HepG2 (cell line): ENCODE data around the gene A2ML1. TPM values are rescaled to one million over a fixed set of nuclear protein-coding genes. Genes with fewer than 3 reads are reported as not detected.

Experiments used
- ATAC-seq: fragments of 200-7000 bp; cut with Tn5 transposase; 3 replicates; pipeline ENCODE4 v1.9.1; 2020; ENCODE audit warnings: mild to moderate bottlenecking, moderate library complexity
- BruUV-seq: library from RNA; stranded (reverse); fragments of 400-500 nt; replicated peaks from 2 replicates; lab custom pipeline; 2021; lab: Mats Ljungman, UMichigan
- CTCF ChIA-PET: fragments of 300-600 bp; formaldehyde crosslinking; extraction: SDS; loops from one replicate; lab custom pipeline; 2021; ENCODE audit warnings: low total read pairs, inconsistent platforms, low intra/inter-chr PET ratio; lab: Yijun Ruan, JAX
- POLR2A ChIA-PET: fragments of 350-600 bp; sonication (Branson Sonifier 250); formaldehyde crosslinking; loops from one replicate; lab custom pipeline; 2020; ENCODE audit warnings: antibody characterized with exemption, inconsistent platforms; lab: Yijun Ruan, JAX
- DNase-seq: peaks from one replicate; pipeline ENCODE4 v3.0.0-alpha.2; 2015; ENCODE audit warnings: low spot score
- FAIRE-seq: peaks from 3 replicates; lab custom pipeline; 2011; peaks lifted over from hg19 to GRCh38; lab: Jason Lieb, UNC
- H2AFZ ChIP-seq: one replicate; pipeline ENCODE4 v1.6.1; 2011; ENCODE audit warnings: low read length, inconsistent platforms
- H3K27ac ChIP-seq: fragments of 300-600 bp; 3 replicates; pipeline ENCODE4 v1.8.0; 2011; ENCODE audit warnings: mixed run types, mild to moderate bottlenecking, mixed read lengths, low read length, inconsistent platforms; ENCODE audit not compliant: insufficient read depth; ENCODE audit errors: extremely low read length
- H3K27me3 ChIP-seq, 2 experiments: fragments of 200-600 bp in 1 of 2; 2 replicates in 1 of 2; 3 replicates in 1 of 2; pipeline versions ENCODE4 v1.6.0 to v1.8.0; 2011; ENCODE audit warnings: low read length in 2 of 2, mild to moderate bottlenecking in 2 of 2, moderate library complexity in 2 of 2, inconsistent platforms in 1 of 2; ENCODE audit not compliant: insufficient read depth in 2 of 2, control insufficient read depth in 1 of 2
- H3K36me3 ChIP-seq, 2 experiments: fragments of 200-600 bp in 1 of 2; replicated peaks in 1 of 2; 2 replicates in 1 of 2; 3 replicates in 1 of 2; pipeline versions ENCODE4 v1.5.1 to v1.8.0; 2011; ENCODE audit warnings: low read length in 2 of 2, inconsistent platforms in 1 of 2; ENCODE audit not compliant: insufficient read depth in 2 of 2, control insufficient read depth in 1 of 2
- H3K4me1 ChIP-seq: 2 replicates; pipeline ENCODE4 v1.5.1; 2012; ENCODE audit warnings: low read length, inconsistent platforms; ENCODE audit not compliant: insufficient read depth
- H3K4me2 ChIP-seq: 2 replicates; pipeline ENCODE4 v1.6.0; 2011; ENCODE audit warnings: low read depth, low read length, inconsistent platforms
- H3K4me3 ChIP-seq, 3 experiments: fragments of 200-600 bp in 1 of 3; sonication (generic), shearing (Covaris generic) in 1 of 3; replicated peaks in 1 of 3; 2 replicates each; pipeline ENCODE4 v1.5.1; 2011 to 2016; ENCODE audit warnings: low read length in 3 of 3, inconsistent platforms in 2 of 3, low read depth in 2 of 3, mild to moderate bottlenecking in 2 of 3, control low read depth in 1 of 3, mixed read lengths in 1 of 3; ENCODE audit not compliant: insufficient read depth in 1 of 3
- H3K79me2 ChIP-seq: one replicate; pipeline ENCODE4 v1.6.1; 2011; ENCODE audit warnings: low read length, inconsistent platforms; ENCODE audit not compliant: insufficient read depth
- H3K9ac ChIP-seq: 2 replicates; pipeline ENCODE4 v1.6.0; 2011; ENCODE audit warnings: mild to moderate bottlenecking, low read depth, low read length, inconsistent platforms; ENCODE audit not compliant: insufficient read depth
- H3K9me3 ChIP-seq: 2 replicates; pipeline ENCODE4 v1.5.1; 2012; ENCODE audit warnings: mild to moderate bottlenecking, low read length
- H4K20me1 ChIP-seq: 2 replicates; pipeline ENCODE4 v1.6.0; 2011; ENCODE audit warnings: inconsistent platforms, mild to moderate bottlenecking, low read length, moderate library complexity; ENCODE audit not compliant: insufficient read depth
- ATAD3A ChIP-seq: sonication (generic); formaldehyde crosslinking; IDR thresholded peaks from 2 replicates; pipeline ENCODE4 v1.4.0; 2020; ENCODE audit warnings: missing genetic modification reagents
- GATA4 ChIP-seq: sonication (generic); IDR thresholded peaks from 2 replicates; pipeline ENCODE4 v1.6.1; 2016; ENCODE audit warnings: antibody characterized with exemption, low read depth, borderline replicate concordance
- KLF11 ChIP-seq: IDR thresholded peaks from 2 replicates; pipeline ENCODE4 v1.6.1; 2016; ENCODE audit warnings: missing compliant biosample characterization
- PPARG ChIP-seq: conservative IDR thresholded peaks from 2 replicates; pipeline ENCODE4 v1.6.1; 2016; ENCODE audit warnings: missing biosample characterization, missing genetic modification reagents
- TCF7L2 ChIP-seq: IDR thresholded peaks from 2 replicates; pipeline ENCODE4 v1.6.1; 2011; ENCODE audit warnings: mild to moderate bottlenecking, low read depth, low read length, moderate library complexity
- ZNF138 ChIP-seq: sonication (generic); formaldehyde crosslinking; IDR thresholded peaks from 2 replicates; pipeline ENCODE4 v1.5.0; 2020; ENCODE audit warnings: mild to moderate bottlenecking, low read depth, missing genetic modification reagents
- ZNF263 ChIP-seq: sonication (generic); formaldehyde crosslinking; IDR thresholded peaks from 2 replicates; pipeline ENCODE4 v1.4.0; 2020; ENCODE audit warnings: missing genetic modification reagents
- ZNF296 ChIP-seq: sonication (generic); formaldehyde crosslinking; conservative IDR thresholded peaks from 2 replicates; pipeline ENCODE4 v1.5.0; 2020; ENCODE audit warnings: mild to moderate bottlenecking, missing genetic modification reagents
- ZNF333 ChIP-seq: sonication (generic); formaldehyde crosslinking; IDR thresholded peaks from 2 replicates; pipeline ENCODE4 v1.4.0; 2020; ENCODE audit warnings: mild to moderate bottlenecking, missing genetic modification reagents, borderline replicate concordance
- ZNF557 ChIP-seq: sonication (generic); formaldehyde crosslinking; IDR thresholded peaks from 2 replicates; pipeline ENCODE4 v1.4.0; 2020; ENCODE audit warnings: missing genetic modification reagents
- ZNF768 ChIP-seq: sonication (generic); formaldehyde crosslinking; IDR thresholded peaks from 2 replicates; pipeline ENCODE4 v1.4.0; 2020; ENCODE audit warnings: missing genetic modification reagents
- ZNF816 ChIP-seq: sonication (generic); formaldehyde crosslinking; IDR thresholded peaks from 2 replicates; pipeline ENCODE4 v1.8.0; 2022; ENCODE audit warnings: missing genetic modification reagents, mild to moderate bottlenecking, borderline replicate concordance
- in situ Hi-C: cut with HindIII; loops from 2 replicates; pipeline ENCODE4 v1.10.0; 2017; ENCODE audit warnings: low pct_unique_long_range_greater_than_20kb; ENCODE audit not compliant: extremely low pct_ligation_motif_present
- intact Hi-C: fragments of 100-400 bp; cut with micrococcal nuclease; formaldehyde crosslinking; loops from one replicate; pipeline ENCODE4 v1.10.0; 2022; ENCODE audit not compliant: unreplicated experiment
- polyA plus RNA-seq, 8 experiments: library from polyadenylated mRNA; depleted of rRNA in 3 of 8; stranded (reverse) in 7 of 8; unstranded in 1 of 8; fragments of >200 nt; fragmentation: Illumina TruSeq in 4 of 8; extraction: Trizol in 4 of 8; gene quantifications; 2 replicates each; pipeline versions ENCODE4 v1.2.1 to v1.2.3, GENCODE V29; 2011 to 2016; ENCODE audit warnings: low read depth in 4 of 8, missing spikeins in 1 of 8, mixed read lengths in 1 of 8; ENCODE audit not compliant: insufficient read depth in 1 of 8
- total RNA-seq, 5 experiments: library from RNA; depleted of rRNA; stranded (reverse); fragments of >200 nt; fragmentation: Illumina TruSeq; extraction: Trizol; gene quantifications; 2 replicates each; pipeline ENCODE4 v1.2.3, GENCODE V29; 2016; ENCODE audit warnings: low read depth in 1 of 5
- TF ChIP-seq, protein P1 (sequence below): IDR thresholded peaks from 2 replicates; pipeline ENCODE4 v1.6.1; 2016; ENCODE audit warnings: low read depth, missing genetic modification reagents, missing compliant biosample characterization
- TF ChIP-seq, protein P2 (sequence below): sonication (generic); formaldehyde crosslinking; IDR thresholded peaks from 2 replicates; pipeline ENCODE4 v1.4.0; 2020; ENCODE audit warnings: missing genetic modification reagents
- TF ChIP-seq, protein P3 (sequence below): sonication (generic); formaldehyde crosslinking; IDR thresholded peaks from 2 replicates; pipeline ENCODE4 v1.5.1; 2020; ENCODE audit warnings: missing genetic modification reagents, mild to moderate bottlenecking, borderline replicate concordance

A2ML1 gene
- total and polyA plus RNA-seq, 2 of the 13 experiments (the other 11 are each of a cell fraction or from before 2014, with no cell fraction given) = not detected

DNA sequence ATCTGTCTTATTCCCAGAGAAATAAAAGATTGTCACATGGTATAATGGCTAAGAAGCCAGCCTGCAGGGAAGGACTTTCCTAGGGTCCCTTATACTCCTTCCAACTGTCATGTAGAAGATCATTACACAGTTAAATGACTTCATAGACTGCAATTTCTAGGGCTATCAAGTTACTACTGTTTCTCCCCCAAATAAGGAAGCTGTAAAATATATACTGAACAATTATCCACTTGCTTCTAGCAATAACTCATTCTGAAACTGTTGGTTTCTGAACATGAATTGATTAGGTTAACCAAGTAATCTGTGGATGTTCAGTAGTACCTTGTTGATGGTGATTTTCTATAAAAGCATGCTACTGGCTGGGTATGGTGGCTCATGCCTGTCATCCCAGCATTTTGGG, 44.6 kb downstream of the A2ML1 start:
- H2AFZ ChIP-seq = no peak overlapping the region
- no peak overlapping the region for H3K4me2 ChIP-seq
- FAIRE-seq (no peak), DNase-seq (no peak), ATAC-seq (no peak)
- intact Hi-C loops = no loop called here
- TF ChIP-seq ZNF296 (CRISPR knock-in tag) = no peak
- TF ChIP-seq, protein P1, sequence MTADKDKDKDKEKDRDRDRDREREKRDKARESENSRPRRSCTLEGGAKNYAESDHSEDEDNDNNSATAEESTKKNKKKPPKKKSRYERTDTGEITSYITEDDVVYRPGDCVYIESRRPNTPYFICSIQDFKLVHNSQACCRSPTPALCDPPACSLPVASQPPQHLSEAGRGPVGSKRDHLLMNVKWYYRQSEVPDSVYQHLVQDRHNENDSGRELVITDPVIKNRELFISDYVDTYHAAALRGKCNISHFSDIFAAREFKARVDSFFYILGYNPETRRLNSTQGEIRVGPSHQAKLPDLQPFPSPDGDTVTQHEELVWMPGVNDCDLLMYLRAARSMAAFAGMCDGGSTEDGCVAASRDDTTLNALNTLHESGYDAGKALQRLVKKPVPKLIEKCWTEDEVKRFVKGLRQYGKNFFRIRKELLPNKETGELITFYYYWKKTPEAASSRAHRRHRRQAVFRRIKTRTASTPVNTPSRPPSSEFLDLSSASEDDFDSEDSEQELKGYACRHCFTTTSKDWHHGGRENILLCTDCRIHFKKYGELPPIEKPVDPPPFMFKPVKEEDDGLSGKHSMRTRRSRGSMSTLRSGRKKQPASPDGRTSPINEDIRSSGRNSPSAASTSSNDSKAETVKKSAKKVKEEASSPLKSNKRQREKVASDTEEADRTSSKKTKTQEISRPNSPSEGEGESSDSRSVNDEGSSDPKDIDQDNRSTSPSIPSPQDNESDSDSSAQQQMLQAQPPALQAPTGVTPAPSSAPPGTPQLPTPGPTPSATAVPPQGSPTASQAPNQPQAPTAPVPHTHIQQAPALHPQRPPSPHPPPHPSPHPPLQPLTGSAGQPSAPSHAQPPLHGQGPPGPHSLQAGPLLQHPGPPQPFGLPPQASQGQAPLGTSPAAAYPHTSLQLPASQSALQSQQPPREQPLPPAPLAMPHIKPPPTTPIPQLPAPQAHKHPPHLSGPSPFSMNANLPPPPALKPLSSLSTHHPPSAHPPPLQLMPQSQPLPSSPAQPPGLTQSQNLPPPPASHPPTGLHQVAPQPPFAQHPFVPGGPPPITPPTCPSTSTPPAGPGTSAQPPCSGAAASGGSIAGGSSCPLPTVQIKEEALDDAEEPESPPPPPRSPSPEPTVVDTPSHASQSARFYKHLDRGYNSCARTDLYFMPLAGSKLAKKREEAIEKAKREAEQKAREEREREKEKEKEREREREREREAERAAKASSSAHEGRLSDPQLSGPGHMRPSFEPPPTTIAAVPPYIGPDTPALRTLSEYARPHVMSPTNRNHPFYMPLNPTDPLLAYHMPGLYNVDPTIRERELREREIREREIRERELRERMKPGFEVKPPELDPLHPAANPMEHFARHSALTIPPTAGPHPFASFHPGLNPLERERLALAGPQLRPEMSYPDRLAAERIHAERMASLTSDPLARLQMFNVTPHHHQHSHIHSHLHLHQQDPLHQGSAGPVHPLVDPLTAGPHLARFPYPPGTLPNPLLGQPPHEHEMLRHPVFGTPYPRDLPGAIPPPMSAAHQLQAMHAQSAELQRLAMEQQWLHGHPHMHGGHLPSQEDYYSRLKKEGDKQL (CRISPR knock-in tag) = no peak
- no peak for TF ChIP-seq ZNF263 (CRISPR knock-in tag)
- TF ChIP-seq, protein P2, sequence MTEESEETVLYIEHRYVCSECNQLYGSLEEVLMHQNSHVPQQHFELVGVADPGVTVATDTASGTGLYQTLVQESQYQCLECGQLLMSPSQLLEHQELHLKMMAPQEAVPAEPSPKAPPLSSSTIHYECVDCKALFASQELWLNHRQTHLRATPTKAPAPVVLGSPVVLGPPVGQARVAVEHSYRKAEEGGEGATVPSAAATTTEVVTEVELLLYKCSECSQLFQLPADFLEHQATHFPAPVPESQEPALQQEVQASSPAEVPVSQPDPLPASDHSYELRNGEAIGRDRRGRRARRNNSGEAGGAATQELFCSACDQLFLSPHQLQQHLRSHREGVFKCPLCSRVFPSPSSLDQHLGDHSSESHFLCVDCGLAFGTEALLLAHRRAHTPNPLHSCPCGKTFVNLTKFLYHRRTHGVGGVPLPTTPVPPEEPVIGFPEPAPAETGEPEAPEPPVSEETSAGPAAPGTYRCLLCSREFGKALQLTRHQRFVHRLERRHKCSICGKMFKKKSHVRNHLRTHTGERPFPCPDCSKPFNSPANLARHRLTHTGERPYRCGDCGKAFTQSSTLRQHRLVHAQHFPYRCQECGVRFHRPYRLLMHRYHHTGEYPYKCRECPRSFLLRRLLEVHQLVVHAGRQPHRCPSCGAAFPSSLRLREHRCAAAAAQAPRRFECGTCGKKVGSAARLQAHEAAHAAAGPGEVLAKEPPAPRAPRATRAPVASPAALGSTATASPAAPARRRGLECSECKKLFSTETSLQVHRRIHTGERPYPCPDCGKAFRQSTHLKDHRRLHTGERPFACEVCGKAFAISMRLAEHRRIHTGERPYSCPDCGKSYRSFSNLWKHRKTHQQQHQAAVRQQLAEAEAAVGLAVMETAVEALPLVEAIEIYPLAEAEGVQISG (CRISPR knock-in tag) = no peak
- no peak for TF ChIP-seq ZNF138
- no peak for TF ChIP-seq ZNF816 (CRISPR knock-in tag)
- TF ChIP-seq ZNF557 (CRISPR knock-in tag) = no peak
- no peak for TF ChIP-seq PPARG (CRISPR knock-in tag)
- TF ChIP-seq GATA4 = no peak
- no peak for TF ChIP-seq ZNF768 (CRISPR knock-in tag)
- no peak for TF ChIP-seq ZNF333
- no peak for TF ChIP-seq TCF7L2
- no peak for TF ChIP-seq ATAD3A (CRISPR knock-in tag)
- TF ChIP-seq KLF11 = no peak
- TF ChIP-seq, protein P3, sequence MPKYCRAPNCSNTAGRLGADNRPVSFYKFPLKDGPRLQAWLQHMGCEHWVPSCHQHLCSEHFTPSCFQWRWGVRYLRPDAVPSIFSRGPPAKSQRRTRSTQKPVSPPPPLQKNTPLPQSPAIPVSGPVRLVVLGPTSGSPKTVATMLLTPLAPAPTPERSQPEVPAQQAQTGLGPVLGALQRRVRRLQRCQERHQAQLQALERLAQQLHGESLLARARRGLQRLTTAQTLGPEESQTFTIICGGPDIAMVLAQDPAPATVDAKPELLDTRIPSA (CRISPR knock-in tag) = no peak
- no peaks in the 10 kb centered on the region for H4K20me1 ChIP-seq
- H3K27me3 ChIP-seq = peaks cover 3 to 12% of the 10 kb centered on the region in 2 experiments; a peak in 3 of 5 replicates
- H3K4me1 ChIP-seq = no peaks in the 10 kb centered on the region
- H3K9me3 ChIP-seq = no peaks in the 10 kb centered on the region
- POLR2A ChIA-PET = no interaction called here
- no peak overlapping the region for H3K4me3 ChIP-seq
- H3K36me3 ChIP-seq = no peaks in the 10 kb centered on the region
- no peak overlapping the region for H3K9ac ChIP-seq
- CTCF ChIA-PET = no interaction called here
- BruUV-seq = no TSS peak
- in situ Hi-C loops = no loop called here
- H3K79me2 ChIP-seq = no peaks in the 10 kb centered on the region
- H3K27ac ChIP-seq = no peak overlapping the region
